OCI-LY1 (cell line): Measurements from ENCODE around the gene CDH13.

ENCODE experiments used
- CTCF ChIP-seq: fragments of 200-600 bp; sonication (generic), shearing (Covaris generic); IDR thresholded peaks from 2 replicates; pipeline ENCODE4 v1.5.1; 2017; ENCODE audit warnings: mild to moderate bottlenecking, antibody characterized with exemption, low read length, moderate library complexity, mixed read lengths
- EZH2 ChIP-seq: fragments of 200-600 bp; sonication (generic), shearing (Covaris generic); IDR thresholded peaks from 2 replicates; pipeline ENCODE4 v1.8.0; 2017; ENCODE audit warnings: borderline replicate concordance, mixed run types, mild to moderate bottlenecking, antibody characterized with exemption, low read length, moderate library complexity, mixed read lengths

DNA sequence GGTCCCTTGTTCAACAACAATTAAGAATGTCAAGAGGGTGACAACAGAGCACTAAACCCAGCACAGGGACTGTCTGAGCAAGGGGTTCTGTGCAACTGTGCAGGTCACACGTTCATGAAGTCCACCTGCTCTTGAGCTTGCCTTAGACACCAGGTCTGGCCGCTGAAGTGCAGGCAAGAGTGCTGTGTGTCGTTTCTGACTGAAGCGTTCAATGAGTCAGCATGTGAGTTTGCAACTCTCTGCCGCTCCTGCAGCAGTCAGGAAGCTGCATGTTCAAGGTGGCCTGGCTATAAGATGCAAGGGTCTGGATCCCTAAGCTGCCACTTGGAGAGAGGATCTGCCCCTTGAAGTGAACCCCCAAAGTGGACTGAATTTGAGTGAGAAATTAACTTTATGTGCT is 848.3 kb downstream of the CDH13 start:
- TF ChIP-seq CTCF = no peak
- no peak for TF ChIP-seq EZH2
